Measurements from ENCODE around the gene CADM1. TPM values are rescaled to one million over a fixed set of nuclear protein-coding genes. Genes with fewer than 3 reads are reported as not detected.

The CADM1 gene
- polyA plus RNA-seq, 3 donors, result 130 to 158 (median 149) TPM

- DNase-seq (ENCODE audit: extremely low read depth in 1 of 11, low read depth in 9 of 11, low spot score in 4 of 11), result no peak
These were observed 224.1 kb downstream of the CADM1 start for GRCh38 chr11:115279813-115280761.

GRCh38 chr11:115276799-115277198 is 227.4 kb downstream of the CADM1 start:
- DNase-seq (ENCODE audit: extremely low read depth in 1 of 11, low read depth in 9 of 11, low spot score in 4 of 11), result no peak

- no peak for DNase-seq (ENCODE audit: extremely low read depth in 1 of 11, low read depth in 9 of 11, low spot score in 4 of 11)
These were observed 228.0 kb downstream of the CADM1 start for GRCh38 chr11:115276191-115276590.

- no peak for DNase-seq (ENCODE audit: extremely low read depth in 1 of 11, low read depth in 9 of 11, low spot score in 4 of 11)
These were observed 229.2 kb downstream of the CADM1 start for GRCh38 chr11:115275045-115275444.

GRCh38 chr11:115272925-115273324 is 231.3 kb downstream of the CADM1 start:
- DNase-seq (ENCODE audit: extremely low read depth in 1 of 11, low read depth in 9 of 11, low spot score in 4 of 11), result no peak

- DNase-seq (ENCODE audit: extremely low read depth in 1 of 11, low read depth in 9 of 11, low spot score in 4 of 11), result no peak
These were observed 232.6 kb downstream of the CADM1 start for GRCh38 chr11:115271643-115272042.

GRCh38 chr11:115269191-115269950 is 234.8 kb downstream of the CADM1 start:
- DNase-seq (ENCODE audit: extremely low read depth in 1 of 11, low read depth in 9 of 11, low spot score in 4 of 11), result no peak

GRCh38 chr11:115267871-115268270 is 236.3 kb downstream of the CADM1 start:
- no peak for DNase-seq (ENCODE audit: extremely low read depth in 1 of 11, low read depth in 9 of 11, low spot score in 4 of 11)

- no peak for DNase-seq (ENCODE audit: extremely low read depth in 1 of 11, low read depth in 9 of 11, low spot score in 4 of 11)
These were observed 236.9 kb downstream of the CADM1 start for GRCh38 chr11:115267238-115267781.

GRCh38 chr11:115266066-115266639 is 238.1 kb downstream of the CADM1 start:
- no peak for DNase-seq (ENCODE audit: extremely low read depth in 1 of 11, low read depth in 9 of 11, low spot score in 4 of 11)

- no peak for DNase-seq (ENCODE audit: extremely low read depth in 1 of 11, low read depth in 9 of 11, low spot score in 4 of 11)
These were observed 240.2 kb downstream of the CADM1 start for GRCh38 chr11:115263799-115264656.

- no peak for DNase-seq (ENCODE audit: extremely low read depth in 1 of 11, low read depth in 9 of 11, low spot score in 4 of 11)
These were observed 246.0 kb downstream of the CADM1 start for GRCh38 chr11:115258216-115258615.

- DNase-seq (ENCODE audit: extremely low read depth in 1 of 11, low read depth in 9 of 11, low spot score in 4 of 11), result no peak
These were observed 246.5 kb downstream of the CADM1 start for GRCh38 chr11:115257678-115258077.

GRCh38 chr11:115257270-115257669 is 246.9 kb downstream of the CADM1 start:
- DNase-seq (ENCODE audit: extremely low read depth in 1 of 11, low read depth in 9 of 11, low spot score in 4 of 11), result no peak

- peak in 8 of 11 donors; percentile 32 to 68 (median 46) for DNase-seq (ENCODE audit: extremely low read depth in 1 of 11, low read depth in 9 of 11, low spot score in 4 of 11)
These were observed 247.6 kb downstream of the CADM1 start for GRCh38 chr11:115256397-115257197.

GRCh38 chr11:115255006-115255762 is 249.0 kb downstream of the CADM1 start:
- DNase-seq (ENCODE audit: extremely low read depth in 1 of 11, low read depth in 9 of 11, low spot score in 4 of 11), result no peak

GRCh38 chr11:115251126-115251525 is 253.1 kb downstream of the CADM1 start:
- DNase-seq (ENCODE audit: extremely low read depth in 1 of 11, low read depth in 9 of 11, low spot score in 4 of 11), result no peak
